Testis (tissue), 2 donors: ENCODE results near the gene ZSCAN32.

Experiments
- CTCF ChIP-seq, 3 experiments: fragments of 450-650 bp in 2 of 3; fragments of 200-600 bp in 1 of 3; sonication (generic) in 1 of 3; IDR thresholded peaks; one replicate each; pipeline ENCODE4 v1.5.1; 2016 to 2019; ENCODE audit warnings: antibody characterized with exemption in 3 of 3, mild to moderate bottlenecking in 2 of 3, moderate library complexity in 1 of 3
- POLR2A ChIP-seq: fragments of 450-650 bp; IDR thresholded peaks from one replicate; pipeline ENCODE4 v1.6.1; 2017; ENCODE audit warnings: antibody characterized with exemption, mild to moderate bottlenecking, moderate library complexity

- no peak for TF ChIP-seq CTCF (IDR thresholded peaks at IDR 0.05)
- TF ChIP-seq POLR2A = no peak
Observed at GRCh38 chr16:3362931-3363330, 37.9 kb downstream of the ZSCAN32 start.
